ENCODE data around the gene MDFIC2. TPM values are rescaled to one million over a fixed set of nuclear protein-coding genes. Genes with fewer than 3 reads are reported as not detected.

The MDFIC2 gene
- polyA plus RNA-seq, 2 of the 4 experiments (the other 2 are of a cell fraction), result not detected

DNA sequence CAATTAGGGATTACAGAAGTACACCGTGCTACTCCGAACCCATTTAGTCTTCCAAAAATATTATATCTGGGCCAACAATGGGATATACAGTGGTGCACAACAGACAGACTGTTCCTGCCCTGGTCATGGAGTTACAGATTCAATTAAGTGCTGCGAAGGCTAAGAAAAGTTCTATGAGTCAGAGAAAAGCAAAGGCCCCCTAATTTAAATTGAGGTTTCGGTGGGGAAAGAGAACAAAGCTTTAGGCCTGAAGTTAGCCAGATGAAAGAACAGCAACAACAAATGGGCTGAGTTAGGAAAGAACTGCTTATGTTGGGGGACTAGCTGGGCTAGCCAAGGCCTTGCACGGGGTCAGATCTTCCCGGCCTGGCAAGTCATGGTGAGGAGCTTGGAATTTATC is 131.8 kb downstream of the MDFIC2 start:
- H3K27ac ChIP-seq, result no peak overlapping the region
- FAIRE-seq (no peak), ATAC-seq (no peak), DNase-seq (ENCODE audit: low read depth in 1 of 2, low spot score in 1 of 2) (no peak)
- no peak overlapping the region for H3K4me3 ChIP-seq
- ChIA-PET CTCF (no interaction called here), POLR2A (no interaction called here)
- H3K4me1 ChIP-seq, result no peaks in the 10 kb centered on the region
- TF ChIP-seq, protein P1, sequence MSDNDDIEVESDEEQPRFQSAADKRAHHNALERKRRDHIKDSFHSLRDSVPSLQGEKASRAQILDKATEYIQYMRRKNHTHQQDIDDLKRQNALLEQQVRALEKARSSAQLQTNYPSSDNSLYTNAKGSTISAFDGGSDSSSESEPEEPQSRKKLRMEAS (IDR thresholded peaks at IDR 0.05), result no peak
- no peak for TF ChIP-seq HOXA7 (CRISPR knock-in tag; IDR thresholded peaks at IDR 0.05)
- TF ChIP-seq RFX5 (IDR thresholded peaks at IDR 0.05), result no peak
- TF ChIP-seq, protein P2, sequence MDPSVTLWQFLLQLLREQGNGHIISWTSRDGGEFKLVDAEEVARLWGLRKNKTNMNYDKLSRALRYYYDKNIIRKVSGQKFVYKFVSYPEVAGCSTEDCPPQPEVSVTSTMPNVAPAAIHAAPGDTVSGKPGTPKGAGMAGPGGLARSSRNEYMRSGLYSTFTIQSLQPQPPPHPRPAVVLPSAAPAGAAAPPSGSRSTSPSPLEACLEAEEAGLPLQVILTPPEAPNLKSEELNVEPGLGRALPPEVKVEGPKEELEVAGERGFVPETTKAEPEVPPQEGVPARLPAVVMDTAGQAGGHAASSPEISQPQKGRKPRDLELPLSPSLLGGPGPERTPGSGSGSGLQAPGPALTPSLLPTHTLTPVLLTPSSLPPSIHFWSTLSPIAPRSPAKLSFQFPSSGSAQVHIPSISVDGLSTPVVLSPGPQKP (IDR thresholded peaks at IDR 0.05; ENCODE audit: low read depth, low read length), result no peak
- TF ChIP-seq BHLHE40 (IDR thresholded peaks at IDR 0.05; ENCODE audit: low read depth, low read length), result no peak
- no peak for TF ChIP-seq RNF2 (IDR thresholded peaks at IDR 0.05; ENCODE audit: borderline replicate concordance, low read depth)
- TF ChIP-seq ZNF302 (CRISPR knock-in tag; IDR thresholded peaks at IDR 0.05), result no peak
- TF ChIP-seq ZFP36 (IDR thresholded peaks at IDR 0.05; ENCODE audit: borderline replicate concordance, partially characterized antibody), result no peak
- no peak for TF ChIP-seq TFCP2L1 (CRISPR knock-in tag; IDR thresholded peaks at IDR 0.05)
- TF ChIP-seq, protein P3, sequence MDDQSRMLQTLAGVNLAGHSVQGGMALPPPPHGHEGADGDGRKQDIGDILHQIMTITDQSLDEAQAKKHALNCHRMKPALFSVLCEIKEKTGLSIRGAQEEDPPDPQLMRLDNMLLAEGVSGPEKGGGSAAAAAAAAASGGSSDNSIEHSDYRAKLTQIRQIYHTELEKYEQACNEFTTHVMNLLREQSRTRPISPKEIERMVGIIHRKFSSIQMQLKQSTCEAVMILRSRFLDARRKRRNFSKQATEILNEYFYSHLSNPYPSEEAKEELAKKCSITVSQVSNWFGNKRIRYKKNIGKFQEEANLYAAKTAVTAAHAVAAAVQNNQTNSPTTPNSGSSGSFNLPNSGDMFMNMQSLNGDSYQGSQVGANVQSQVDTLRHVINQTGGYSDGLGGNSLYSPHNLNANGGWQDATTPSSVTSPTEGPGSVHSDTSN (IDR thresholded peaks at IDR 0.05), result no peak
- TF ChIP-seq, protein P4, sequence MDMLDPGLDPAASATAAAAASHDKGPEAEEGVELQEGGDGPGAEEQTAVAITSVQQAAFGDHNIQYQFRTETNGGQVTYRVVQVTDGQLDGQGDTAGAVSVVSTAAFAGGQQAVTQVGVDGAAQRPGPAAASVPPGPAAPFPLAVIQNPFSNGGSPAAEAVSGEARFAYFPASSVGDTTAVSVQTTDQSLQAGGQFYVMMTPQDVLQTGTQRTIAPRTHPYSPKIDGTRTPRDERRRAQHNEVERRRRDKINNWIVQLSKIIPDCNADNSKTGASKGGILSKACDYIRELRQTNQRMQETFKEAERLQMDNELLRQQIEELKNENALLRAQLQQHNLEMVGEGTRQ (IDR thresholded peaks at IDR 0.05), result no peak
- TF ChIP-seq ESRRA (IDR thresholded peaks at IDR 0.05; ENCODE audit: borderline replicate concordance, low read length), result no peak
- no peak for TF ChIP-seq POLR2AphosphoS2 (conservative IDR thresholded peaks at IDR 0.05; ENCODE audit: low read length)
- TF ChIP-seq HDAC2 (IDR thresholded peaks at IDR 0.05), result no peak
- no peak for TF ChIP-seq EHF (CRISPR knock-in tag; IDR thresholded peaks at IDR 0.05)
- TF ChIP-seq NPAS2 (CRISPR knock-in tag; IDR thresholded peaks at IDR 0.05; ENCODE audit: borderline replicate concordance), result no peak
- no peak for TF ChIP-seq MAZ (IDR thresholded peaks at IDR 0.05; ENCODE audit: borderline replicate concordance, low read depth, low read length)
- TF ChIP-seq EHMT2 (IDR thresholded peaks at IDR 0.05; ENCODE audit: low read depth), result no peak
- WGBS (ENCODE audit: missing lambda C conversion rate), result 84% methylated on average over 6 of the region's 6 CpGs
- no peak overlapping the region for H3K4me2 ChIP-seq
- no peaks in the 10 kb centered on the region for H3K9me3 ChIP-seq

DNA sequence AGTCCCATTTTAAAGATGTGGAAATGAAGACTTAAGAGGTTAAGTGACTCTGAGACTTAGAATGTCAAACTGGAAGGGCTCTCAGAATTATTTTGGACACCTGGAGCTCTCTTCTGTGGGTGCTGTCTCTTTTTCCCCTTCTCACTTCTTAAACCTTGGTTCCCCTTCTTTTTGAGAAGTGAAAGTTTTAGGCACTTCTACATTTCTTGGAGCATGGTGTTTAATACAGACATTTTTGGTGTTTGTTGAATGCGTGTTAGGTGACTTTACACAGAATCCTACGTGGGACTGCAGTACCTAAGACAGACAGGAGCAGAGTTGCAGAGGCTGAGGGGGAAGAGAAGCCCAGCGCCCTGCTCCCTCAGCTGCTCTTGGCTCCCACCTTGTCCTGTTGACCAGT is 133.3 kb downstream of the MDFIC2 start:
- WGBS (ENCODE audit: missing lambda C conversion rate), result 76% methylated on average over 3 of the region's 3 CpGs
- ChIA-PET CTCF (no interaction called here), POLR2A (no interaction called here)
- FAIRE-seq (no peak), ATAC-seq (no peak), DNase-seq (ENCODE audit: low read depth in 1 of 2, low spot score in 1 of 2) (no peak)
- Histone ChIP-seq H3K4me1 (no peaks in the 10 kb centered on the region), H3K9me3 (no peaks in the 10 kb centered on the region), H3K4me3 (no peak overlapping the region), H3K4me2 (no peak overlapping the region), H3K27ac (no peak overlapping the region)
- TF ChIP-seq FOSB (CRISPR knock-in tag; IDR thresholded peaks at IDR 0.05), result no peak
- TF ChIP-seq HOXB5 (CRISPR knock-in tag; IDR thresholded peaks at IDR 0.05), result no peak
- no peak for TF ChIP-seq ZNF302 (CRISPR knock-in tag; IDR thresholded peaks at IDR 0.05)
- no peak for TF ChIP-seq FOXS1 (CRISPR knock-in tag; IDR thresholded peaks at IDR 0.05)
- TF ChIP-seq HOXB13 (CRISPR knock-in tag; IDR thresholded peaks at IDR 0.05; ENCODE audit: low read depth), result no peak
- no peak for TF ChIP-seq JUN (IDR thresholded peaks at IDR 0.05)
- no peak for TF ChIP-seq NFE2L2 (conservative IDR thresholded peaks at IDR 0.05; ENCODE audit: low read length)
- TF ChIP-seq EHF (CRISPR knock-in tag; IDR thresholded peaks at IDR 0.05), result no peak
- no peak for TF ChIP-seq PHF8 (IDR thresholded peaks at IDR 0.05; ENCODE audit: borderline replicate concordance, low read depth)
- no peak for TF ChIP-seq CEBPB (IDR thresholded peaks at IDR 0.05)
- TF ChIP-seq SMC3 (IDR thresholded peaks at IDR 0.05), result no peak
- no peak for TF ChIP-seq POLR2AphosphoS2 (conservative IDR thresholded peaks at IDR 0.05; ENCODE audit: low read length)
- no peak for TF ChIP-seq HEYL (CRISPR knock-in tag; IDR thresholded peaks at IDR 0.05)
- TF ChIP-seq MYC (IDR thresholded peaks at IDR 0.05; ENCODE audit: borderline replicate concordance, low read length), result no peak
